Mononuclear cell (primary cell): Measurements from ENCODE around the gene PKNOX1. TPM values are rescaled to one million over a fixed set of nuclear protein-coding genes. Genes with fewer than 3 reads are reported as not detected.
"Not testable (repeated sequence)": the region's sequence is repeated elsewhere in the genome, so short reads cannot be mapped to it uniquely, and the experiment has no call there.

ENCODE experiments used
- H3K27me3 ChIP-seq: 2 replicates; pipeline ENCODE4 v1.6.0; 2011; ENCODE audit warnings: low read length, control low read depth; ENCODE audit not compliant: insufficient read depth
- H3K4me1 ChIP-seq: 2 replicates; pipeline ENCODE4 v1.5.1; 2011; ENCODE audit warnings: mild to moderate bottlenecking, low read length, control low read depth; ENCODE audit not compliant: insufficient read depth
- H3K4me3 ChIP-seq: 2 replicates; pipeline ENCODE4 v1.5.1; 2011; ENCODE audit warnings: mild to moderate bottlenecking, low read length, moderate library complexity
- H3K9me3 ChIP-seq: 2 replicates; pipeline ENCODE4 v1.5.1; 2011; ENCODE audit warnings: low read depth, mild to moderate bottlenecking, control low read depth, low read length
- total RNA-seq: library from RNA; depleted of rRNA; stranded (reverse); fragments of >200 nt; gene quantifications from one replicate; pipeline ENCODE4 v1.2.3, GENCODE V29; 2012

Gene PKNOX1
- 4.8 TPM for total RNA-seq

DNA sequence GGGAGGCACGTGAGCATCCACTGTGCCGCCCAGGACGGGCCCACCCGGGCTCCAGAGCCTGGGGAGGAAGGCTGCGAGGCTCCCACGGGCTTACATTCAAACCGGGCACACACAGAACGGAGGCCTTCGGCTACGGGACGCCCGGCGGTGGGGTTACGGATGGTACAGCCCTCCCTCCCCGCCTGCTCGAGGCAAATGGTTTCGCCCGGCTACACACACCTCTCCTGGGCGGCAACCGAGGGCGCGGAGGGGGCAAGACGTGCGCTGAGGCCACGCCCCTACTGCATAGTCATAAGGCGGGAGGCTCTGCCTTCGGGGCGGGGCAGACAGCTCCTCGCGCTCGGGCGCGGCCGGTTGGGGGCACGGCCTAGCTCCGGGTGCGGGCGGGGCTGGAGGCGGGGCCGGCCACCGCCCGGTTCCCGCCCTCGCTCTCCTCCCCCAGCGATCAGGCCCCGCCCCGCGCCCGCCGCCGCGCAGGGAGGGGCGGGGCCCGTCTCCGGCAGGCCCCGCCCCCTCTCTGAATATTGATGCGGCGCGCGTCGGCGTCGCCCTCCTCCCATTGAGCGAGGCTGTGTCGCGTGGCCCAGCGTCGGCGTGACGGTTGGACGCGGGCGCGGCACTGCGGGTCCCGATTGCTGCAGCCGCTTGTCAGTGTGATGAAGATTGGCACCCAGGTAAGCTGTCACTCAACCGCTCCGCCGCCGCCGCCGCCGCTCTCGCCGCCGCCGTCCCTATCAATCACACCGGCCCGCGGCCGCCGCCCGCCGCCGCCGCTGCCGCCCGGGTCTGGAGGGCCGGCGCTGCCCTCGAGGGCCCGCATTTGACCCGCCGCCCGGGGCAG is at the start of gene PKNOX1:
Gene PKNOX1, plus strand, starts transcription at position 572 of the 841 bp plus-strand sequence. CDS start 29,820 bp downstream, outside the sequence.
- Histone ChIP-seq H3K27me3 (no peaks in the 10 kb centered on the region), H3K4me1 (peaks cover 12% of the 10 kb centered on the region), H3K9me3 (no peaks in the 10 kb centered on the region), H3K4me3 (peak within 1 kb of the TSS; percentile 67)

GRCh38 chr21:42925114-42925926 is 49.0 kb upstream of the PKNOX1 start, which contains the start of gene ERVH48-1:
TSS of gene ERVH48-1 (minus strand) at chr21:42925630. CDS start at chr21:42919006, 6,624 bp downstream.
- Histone ChIP-seq H3K4me1 (peaks cover 14% of the 10 kb centered on the region), H3K27me3 (no peaks in the 10 kb centered on the region), H3K9me3 (no peaks in the 10 kb centered on the region), H3K4me3 (no peak within 1 kb of the TSS)

DNA sequence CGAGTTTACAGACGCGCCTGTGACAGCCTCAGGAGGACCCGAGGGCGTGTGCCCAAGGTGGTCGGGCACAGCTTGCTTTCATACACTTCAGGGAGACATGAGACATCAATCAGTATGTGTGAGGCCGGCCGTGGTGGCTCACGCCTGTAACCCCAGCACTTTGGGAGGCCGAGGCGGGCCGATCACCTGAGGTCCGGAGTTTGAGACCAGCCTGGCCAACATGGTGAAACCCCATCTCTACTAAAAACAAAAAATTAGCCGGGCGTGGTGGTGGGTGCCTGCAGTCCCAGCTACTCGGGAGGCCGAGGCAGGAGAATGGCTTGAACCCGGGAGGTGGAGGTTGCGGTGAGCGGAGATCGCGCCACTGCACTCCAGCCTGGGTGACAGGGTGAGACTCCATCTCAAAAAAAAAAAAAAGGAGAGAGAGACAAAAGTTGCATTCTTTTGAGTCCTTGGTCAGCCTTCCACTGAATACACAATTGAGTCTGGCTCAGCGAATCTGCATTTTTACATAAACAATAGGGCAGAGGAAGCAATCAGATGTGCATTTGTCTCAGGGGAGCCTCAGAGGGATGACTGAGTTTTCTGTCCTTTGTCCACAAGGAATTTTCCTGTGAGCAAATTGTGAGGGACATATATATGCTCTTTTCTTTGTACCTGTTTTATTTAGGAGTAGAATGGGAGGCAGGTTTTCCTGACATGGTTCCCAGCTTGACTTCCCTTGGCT is 46.7 kb upstream of the PKNOX1 start:
- H3K4me3 ChIP-seq, H3K9me3 ChIP-seq, H3K27me3 ChIP-seq: not testable (repeated sequence)
- H3K4me1 ChIP-seq: peaks cover 14% of the 10 kb centered on the region

DNA sequence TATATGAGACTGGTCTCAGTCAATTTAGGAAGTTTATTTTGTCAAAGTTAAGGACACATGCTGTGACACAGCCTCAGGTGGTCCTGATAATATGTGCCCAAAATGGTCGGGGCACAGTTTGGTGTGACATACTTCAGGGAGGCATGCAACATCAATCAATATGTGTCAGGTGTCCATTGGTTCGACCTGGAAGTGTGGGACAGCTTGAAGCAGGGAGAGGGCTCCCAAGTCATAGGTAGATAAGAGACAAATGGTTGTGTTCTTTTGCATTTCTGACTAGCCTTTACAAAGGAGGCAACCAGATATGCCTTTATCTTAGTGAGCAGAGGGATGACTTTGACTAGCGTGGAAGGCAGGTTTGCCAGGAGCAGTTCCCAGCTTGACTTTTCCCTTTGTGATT is 44.4 kb upstream of the PKNOX1 start:
- no peaks in the 10 kb centered on the region for H3K4me1 ChIP-seq
- no peak overlapping the region for H3K4me3 ChIP-seq
- no peaks in the 10 kb centered on the region for H3K27me3 ChIP-seq
- no peaks in the 10 kb centered on the region for H3K9me3 ChIP-seq

- Histone ChIP-seq H3K9me3 (no peaks in the 10 kb centered on the region), H3K27me3 (no peaks in the 10 kb centered on the region), H3K4me3 (no peak overlapping the region), H3K4me1 (no peaks in the 10 kb centered on the region)
Observed at GRCh38 chr21:42931560-42932235, 42.7 kb upstream of the PKNOX1 start.

DNA sequence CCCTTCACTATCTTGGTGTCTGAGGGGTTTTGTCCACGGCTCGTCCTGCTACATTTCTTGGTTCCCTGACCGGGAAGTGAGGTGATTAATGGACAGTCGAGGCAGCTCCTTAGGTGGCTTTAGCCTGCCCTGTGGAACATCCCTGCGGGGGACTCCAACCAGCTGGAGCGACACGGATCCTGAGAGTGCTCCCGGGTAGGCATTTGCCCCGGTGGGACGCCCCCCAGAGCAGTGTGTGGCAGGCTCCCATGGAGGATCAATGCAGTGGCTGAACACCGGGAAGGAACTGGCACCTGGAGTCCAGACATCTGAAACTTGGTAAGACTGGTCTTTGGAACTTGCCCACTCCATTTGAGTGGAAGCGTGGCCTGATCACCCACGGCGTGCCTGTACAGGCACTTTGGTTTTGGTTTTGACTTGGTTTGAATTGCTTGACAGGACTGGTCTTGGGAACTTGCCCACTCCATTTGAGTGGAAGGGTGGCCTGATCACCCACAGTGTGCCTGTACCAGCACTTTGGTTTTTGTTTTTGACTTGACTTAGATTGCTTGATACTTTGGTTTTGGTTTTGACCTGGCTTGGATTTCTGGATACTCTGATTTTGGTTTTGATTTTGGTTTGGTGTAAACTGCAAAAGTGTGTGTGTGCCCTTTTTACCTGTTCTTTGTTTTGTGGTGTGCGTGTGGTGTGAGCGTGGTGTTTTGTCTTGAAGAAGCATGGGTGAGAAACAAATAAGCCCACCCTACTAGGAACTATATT is 41.8 kb upstream of the PKNOX1 start:
- not testable (repeated sequence) for H3K27me3 ChIP-seq, H3K4me1 ChIP-seq, H3K9me3 ChIP-seq, H3K4me3 ChIP-seq

DNA sequence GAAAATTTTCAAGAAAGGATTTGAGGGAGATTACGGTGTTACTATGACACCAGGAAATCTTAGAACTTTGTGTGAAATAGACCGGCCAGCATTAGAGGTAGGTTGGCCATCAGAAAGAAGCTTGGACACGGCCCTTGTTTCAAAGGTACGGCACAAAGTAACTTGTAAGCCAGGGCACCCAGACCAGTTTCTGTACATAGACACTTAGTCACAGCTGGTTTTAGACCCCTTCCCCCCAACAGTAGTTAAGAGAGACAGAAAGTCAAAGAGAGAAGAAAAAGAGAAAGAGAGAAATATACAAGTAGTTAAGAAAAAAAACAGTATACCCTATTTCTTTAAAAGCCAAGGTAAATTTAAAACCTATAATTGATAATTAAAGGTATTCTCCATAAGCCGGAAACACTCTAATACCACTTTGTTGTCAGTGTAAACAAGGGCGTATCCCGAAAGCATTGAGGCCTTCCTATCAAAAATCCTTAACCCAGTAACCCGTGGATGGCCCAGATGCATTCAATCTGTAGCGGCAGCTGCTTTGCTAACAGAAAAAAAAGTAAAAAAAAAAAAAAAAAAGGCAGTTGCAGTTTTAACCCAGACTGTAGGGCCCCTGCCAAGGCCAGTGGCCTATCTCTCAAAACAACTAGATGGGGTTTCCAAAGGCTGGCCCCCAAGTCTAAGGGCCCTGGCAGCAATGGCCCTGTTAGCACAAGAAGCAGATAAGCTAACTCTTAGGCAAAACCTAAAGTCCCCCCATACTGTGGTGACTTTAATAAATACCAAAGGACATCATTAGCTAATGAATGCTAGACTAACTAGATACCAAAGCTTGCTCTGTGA is 41.0 kb upstream of the PKNOX1 start:
- not testable (repeated sequence) for H3K9me3 ChIP-seq, H3K4me3 ChIP-seq

GRCh38 chr21:42933973-42934372 is 40.4 kb upstream of the PKNOX1 start:
- H3K27me3 ChIP-seq, H3K4me1 ChIP-seq, H3K4me3 ChIP-seq, H3K9me3 ChIP-seq: not testable (repeated sequence)

More for the DNA sequence above, 41.0 kb upstream of the PKNOX1 start:
- not testable (repeated sequence) for H3K4me1 ChIP-seq, H3K27me3 ChIP-seq

- not testable (repeated sequence) for H3K4me3 ChIP-seq, H3K9me3 ChIP-seq, H3K4me1 ChIP-seq, H3K27me3 ChIP-seq
Observed at GRCh38 chr21:42936360-42936759, 38.0 kb upstream of the PKNOX1 start.

GRCh38 chr21:42937034-42937940 is 37.1 kb upstream of the PKNOX1 start:
- not testable (repeated sequence) for H3K4me1 ChIP-seq, H3K4me3 ChIP-seq, H3K9me3 ChIP-seq, H3K27me3 ChIP-seq

DNA sequence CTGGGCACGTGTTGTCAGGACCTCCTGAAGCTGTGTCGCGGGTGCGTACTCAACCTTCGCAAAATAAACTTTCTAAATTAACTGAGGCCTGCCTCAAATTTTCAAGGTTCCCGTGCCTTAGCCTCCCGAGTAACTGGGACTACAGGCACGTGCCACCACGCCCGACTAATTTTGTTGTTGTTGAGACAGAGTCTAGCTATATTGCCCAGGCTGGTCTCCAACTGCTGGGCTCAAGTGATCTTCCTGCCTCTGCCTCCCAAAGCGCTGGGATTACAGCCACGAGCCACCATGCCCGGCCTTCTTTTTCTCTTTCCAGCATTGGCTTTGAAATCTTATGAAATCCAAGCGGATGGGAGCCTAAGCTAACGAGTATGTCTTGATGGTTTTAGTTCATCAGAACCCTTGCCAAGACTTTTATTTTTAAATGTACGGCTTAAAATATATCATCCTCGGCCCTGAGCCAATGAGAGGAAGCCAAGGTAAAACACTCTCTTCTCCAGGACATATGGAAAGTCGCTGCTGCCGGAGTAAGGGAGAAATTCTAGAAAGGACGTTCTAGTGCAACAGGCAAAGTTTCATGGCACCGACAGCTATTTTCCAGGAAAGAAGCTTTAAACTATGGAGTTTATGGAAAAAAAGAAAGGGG is 36.3 kb upstream of the PKNOX1 start:
- no peaks in the 10 kb centered on the region for H3K9me3 ChIP-seq
- no peaks in the 10 kb centered on the region for H3K27me3 ChIP-seq
- no peak overlapping the region for H3K4me3 ChIP-seq
- H3K4me1 ChIP-seq: no peaks in the 10 kb centered on the region

- H3K4me3 ChIP-seq, H3K9me3 ChIP-seq, H3K27me3 ChIP-seq, H3K4me1 ChIP-seq: not testable (repeated sequence)
Observed at GRCh38 chr21:42938606-42938995, 35.8 kb upstream of the PKNOX1 start.
